HG02938 (cell line): Measurements from ENCODE around the gene CD83.
"Not testable (repeated sequence)": the region's sequence is repeated elsewhere in the genome, so short reads cannot be mapped to it uniquely, and the experiment has no call there.

Source experiments
- ATAC-seq: cut with Tn5 transposase; IDR thresholded peaks from one replicate; pipeline ENCODE4 v1.9.1; 2021; ENCODE audit warnings: mild to moderate bottlenecking, moderate library complexity; ENCODE audit not compliant: unreplicated experiment

The CD83 gene

GRCh38 chr6:14117158-14118090 lies at the start of gene CD83:
CD83 (plus strand) TSS chr6:14117772; CDS start chr6:14117812, 40 bp downstream.
- peak; percentile 41 for ATAC-seq

GRCh38 chr6:14068133-14068532 lies 49.4 kb upstream of the CD83 start:
- no peak for ATAC-seq

- ATAC-seq: no peak
These were observed 48.9 kb upstream of the CD83 start for GRCh38 chr6:14068623-14069022.

- no peak for ATAC-seq
These were observed 47.1 kb upstream of the CD83 start for GRCh38 chr6:14070457-14070856.

- no peak for ATAC-seq
These were observed 45.5 kb upstream of the CD83 start for GRCh38 chr6:14072084-14072483.

GRCh38 chr6:14073561-14074354 lies 43.8 kb upstream of the CD83 start:
- not testable (repeated sequence) for ATAC-seq

GRCh38 chr6:14074476-14075094 lies 43.0 kb upstream of the CD83 start:
- ATAC-seq: no peak

- peak; percentile 75 for ATAC-seq
These were observed 42.5 kb upstream of the CD83 start for GRCh38 chr6:14075095-14075503.

GRCh38 chr6:14077193-14077867 lies 40.2 kb upstream of the CD83 start:
- ATAC-seq: no peak

- ATAC-seq: no peak
These were observed 38.1 kb upstream of the CD83 start for GRCh38 chr6:14079433-14079832.

- no peak for ATAC-seq
These were observed 37.6 kb upstream of the CD83 start for GRCh38 chr6:14079971-14080370.

- no peak for ATAC-seq
These were observed 36.4 kb upstream of the CD83 start for GRCh38 chr6:14081126-14081525.

GRCh38 chr6:14082771-14083170 lies 34.8 kb upstream of the CD83 start:
- ATAC-seq: no peak

GRCh38 chr6:14083262-14083661 lies 34.3 kb upstream of the CD83 start:
- ATAC-seq: no peak

GRCh38 chr6:14083751-14084150 lies 33.8 kb upstream of the CD83 start:
- ATAC-seq: no peak

- ATAC-seq: no peak
These were observed 33.2 kb upstream of the CD83 start for GRCh38 chr6:14084388-14084787.

- no peak for ATAC-seq
These were observed 32.3 kb upstream of the CD83 start for GRCh38 chr6:14085176-14085787.

GRCh38 chr6:14086701-14087100 lies 30.9 kb upstream of the CD83 start:
- ATAC-seq: no peak

- peak; percentile 41 for ATAC-seq
These were observed 28.9 kb upstream of the CD83 start for GRCh38 chr6:14088600-14089192.

GRCh38 chr6:14089224-14089623 lies 28.3 kb upstream of the CD83 start:
- peak; percentile 41 for ATAC-seq
